Suppressor macrophage treated with lipopolysaccharide for 4 hours (primary cell): Measurements from ENCODE around the gene CA14.
"Not testable (repeated sequence)": the region's sequence is repeated elsewhere in the genome, so short reads cannot be mapped to it uniquely, and the experiment has no call there.

Experiments
- DNase-seq: peaks from one replicate; pipeline ENCODE4 v3.0.0-alpha.2; 2020

CA14 gene

GRCh38 chr1:150257624-150258585 lies at the start of gene CA14:
CA14 (plus strand) TSS chr1:150257774; CDS start chr1:150258129, 355 bp downstream.
- no peak for DNase-seq

- not testable (repeated sequence) for DNase-seq
Observed at GRCh38 chr1:150208460-150208859, 49.1 kb upstream of the CA14 start.

GRCh38 chr1:150210091-150210490 lies 47.5 kb upstream of the CA14 start:
- DNase-seq: no peak

- no peak for DNase-seq
Observed at GRCh38 chr1:150210706-150211105, 46.9 kb upstream of the CA14 start.

GRCh38 chr1:150212070-150212469 lies 45.5 kb upstream of the CA14 start:
- DNase-seq: no peak

- DNase-seq: peak; percentile 97
Observed at GRCh38 chr1:150213170-150214098, 44.1 kb upstream of the CA14 start.

GRCh38 chr1:150214099-150214756 lies 43.3 kb upstream of the CA14 start:
- DNase-seq: not testable (repeated sequence)

- DNase-seq: not testable (repeated sequence)
Observed at GRCh38 chr1:150215855-150216254, 41.7 kb upstream of the CA14 start.

GRCh38 chr1:150221552-150221951 lies 36.0 kb upstream of the CA14 start:
- peak; percentile 35 for DNase-seq

GRCh38 chr1:150224983-150225382 lies 32.6 kb upstream of the CA14 start:
- no peak for DNase-seq

- DNase-seq: no peak
Observed at GRCh38 chr1:150225546-150225945, 32.0 kb upstream of the CA14 start.

GRCh38 chr1:150226486-150226885 lies 31.1 kb upstream of the CA14 start:
- no peak for DNase-seq

GRCh38 chr1:150227228-150227627 lies 30.3 kb upstream of the CA14 start:
- no peak for DNase-seq

- DNase-seq: not testable (repeated sequence)
Observed at GRCh38 chr1:150228246-150228645, 29.3 kb upstream of the CA14 start.

GRCh38 chr1:150232921-150233320 lies 24.7 kb upstream of the CA14 start:
- DNase-seq: not testable (repeated sequence)

GRCh38 chr1:150233359-150234308 lies 23.9 kb upstream of the CA14 start:
- DNase-seq: peak; percentile 17

- DNase-seq: no peak
Observed at GRCh38 chr1:150234309-150234565, 23.3 kb upstream of the CA14 start.

- DNase-seq: peak; percentile 74
Observed at GRCh38 chr1:150234566-150235293, 22.8 kb upstream of the CA14 start.

GRCh38 chr1:150235294-150235851 lies 22.2 kb upstream of the CA14 start:
- DNase-seq: peak; percentile 35

- DNase-seq: peak; percentile 96
Observed at GRCh38 chr1:150235852-150236613, 21.5 kb upstream of the CA14 start, which contains the start of gene ANP32E. ANP32E (minus strand) TSS chr1:150236112; CDS start chr1:150235786, 326 bp downstream.
